Measurements from ENCODE around the gene HSPH1. TPM values are rescaled to one million over a fixed set of nuclear protein-coding genes. Genes with fewer than 3 reads are reported as not detected.

Gene HSPH1
- total and polyA plus RNA-seq, 2 of the 13 experiments (the other 11 are each of a cell fraction or from before 2014, with no cell fraction given) = 13.0 to 62.9 TPM

GRCh38 chr13:31199849-31200636, 38.3 kb upstream of the HSPH1 start, which contains the start of gene B3GLCT (continued):
- TF ChIP-seq ZSCAN20 (CRISPR knock-in tag; IDR thresholded peaks at IDR 0.05; ENCODE audit: borderline replicate concordance) (no peak; the same call in 1 of the 2 replicates), NBN (conservative IDR thresholded peaks at IDR 0.05) (no peak), CENPT (CRISPR knock-in tag; IDR thresholded peaks at IDR 0.05; ENCODE audit: low read depth) (no peak), SMARCC2 (IDR thresholded peaks at IDR 0.05) (no peak), ZNF17 (CRISPR knock-in tag; IDR thresholded peaks at IDR 0.05) (no peak), MED13 (CRISPR knock-in tag; IDR thresholded peaks at IDR 0.05) (no peak), PHF21A (CRISPR knock-in tag; IDR thresholded peaks at IDR 0.05) (peak; percentile 37; the same call in 1 of the 2 replicates), ZNF83 (CRISPR knock-in tag; IDR thresholded peaks at IDR 0.05; ENCODE audit: borderline replicate concordance) (no peak), ZIK1 (CRISPR knock-in tag; IDR thresholded peaks at IDR 0.05; ENCODE audit: borderline replicate concordance, low read depth) (no peak; the same call in 1 of the 2 replicates), ZNF513 (CRISPR knock-in tag; conservative IDR thresholded peaks at IDR 0.05) (no peak), FOXP1 (IDR thresholded peaks at IDR 0.05) (no peak), FOXP1 (CRISPR knock-in tag; IDR thresholded peaks at IDR 0.05) (no peak), ZC3H4 (CRISPR knock-in tag; IDR thresholded peaks at IDR 0.05; ENCODE audit: borderline replicate concordance) (no peak), ATF7 (IDR thresholded peaks at IDR 0.05) (no peak), ATF7 (CRISPR knock-in tag; IDR thresholded peaks at IDR 0.05) (no peak), ADNP (CRISPR knock-in tag; IDR thresholded peaks at IDR 0.05) (no peak), CHCHD3 (CRISPR knock-in tag; IDR thresholded peaks at IDR 0.05) (no peak), CC2D1A (CRISPR knock-in tag; IDR thresholded peaks at IDR 0.05) (no peak), ZNF3 (CRISPR knock-in tag; IDR thresholded peaks at IDR 0.05) (no peak), DNMT3B (CRISPR knock-in tag; conservative IDR thresholded peaks at IDR 0.05) (no peak)
- TF ChIP-seq, protein P1, sequence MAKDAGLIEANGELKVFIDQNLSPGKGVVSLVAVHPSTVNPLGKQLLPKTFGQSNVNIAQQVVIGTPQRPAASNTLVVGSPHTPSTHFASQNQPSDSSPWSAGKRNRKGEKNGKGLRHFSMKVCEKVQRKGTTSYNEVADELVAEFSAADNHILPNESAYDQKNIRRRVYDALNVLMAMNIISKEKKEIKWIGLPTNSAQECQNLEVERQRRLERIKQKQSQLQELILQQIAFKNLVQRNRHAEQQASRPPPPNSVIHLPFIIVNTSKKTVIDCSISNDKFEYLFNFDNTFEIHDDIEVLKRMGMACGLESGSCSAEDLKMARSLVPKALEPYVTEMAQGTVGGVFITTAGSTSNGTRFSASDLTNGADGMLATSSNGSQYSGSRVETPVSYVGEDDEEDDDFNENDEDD (CRISPR knock-in tag; IDR thresholded peaks at IDR 0.05; ENCODE audit: borderline replicate concordance) = peak; percentile 63; the same call in 1 of the 2 replicates
- TF ChIP-seq, protein P2, sequence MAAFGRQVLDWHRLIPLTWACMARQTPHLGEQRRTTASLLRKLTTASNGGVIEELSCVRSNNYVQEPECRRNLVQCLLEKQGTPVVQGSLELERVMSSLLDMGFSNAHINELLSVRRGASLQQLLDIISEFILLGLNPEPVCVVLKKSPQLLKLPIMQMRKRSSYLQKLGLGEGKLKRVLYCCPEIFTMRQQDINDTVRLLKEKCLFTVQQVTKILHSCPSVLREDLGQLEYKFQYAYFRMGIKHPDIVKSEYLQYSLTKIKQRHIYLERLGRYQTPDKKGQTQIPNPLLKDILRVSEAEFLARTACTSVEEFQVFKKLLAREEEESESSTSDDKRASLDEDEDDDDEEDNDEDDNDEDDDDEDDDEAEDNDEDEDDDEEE (CRISPR knock-in tag; IDR thresholded peaks at IDR 0.05) = no peak
- TF ChIP-seq, protein P3, sequence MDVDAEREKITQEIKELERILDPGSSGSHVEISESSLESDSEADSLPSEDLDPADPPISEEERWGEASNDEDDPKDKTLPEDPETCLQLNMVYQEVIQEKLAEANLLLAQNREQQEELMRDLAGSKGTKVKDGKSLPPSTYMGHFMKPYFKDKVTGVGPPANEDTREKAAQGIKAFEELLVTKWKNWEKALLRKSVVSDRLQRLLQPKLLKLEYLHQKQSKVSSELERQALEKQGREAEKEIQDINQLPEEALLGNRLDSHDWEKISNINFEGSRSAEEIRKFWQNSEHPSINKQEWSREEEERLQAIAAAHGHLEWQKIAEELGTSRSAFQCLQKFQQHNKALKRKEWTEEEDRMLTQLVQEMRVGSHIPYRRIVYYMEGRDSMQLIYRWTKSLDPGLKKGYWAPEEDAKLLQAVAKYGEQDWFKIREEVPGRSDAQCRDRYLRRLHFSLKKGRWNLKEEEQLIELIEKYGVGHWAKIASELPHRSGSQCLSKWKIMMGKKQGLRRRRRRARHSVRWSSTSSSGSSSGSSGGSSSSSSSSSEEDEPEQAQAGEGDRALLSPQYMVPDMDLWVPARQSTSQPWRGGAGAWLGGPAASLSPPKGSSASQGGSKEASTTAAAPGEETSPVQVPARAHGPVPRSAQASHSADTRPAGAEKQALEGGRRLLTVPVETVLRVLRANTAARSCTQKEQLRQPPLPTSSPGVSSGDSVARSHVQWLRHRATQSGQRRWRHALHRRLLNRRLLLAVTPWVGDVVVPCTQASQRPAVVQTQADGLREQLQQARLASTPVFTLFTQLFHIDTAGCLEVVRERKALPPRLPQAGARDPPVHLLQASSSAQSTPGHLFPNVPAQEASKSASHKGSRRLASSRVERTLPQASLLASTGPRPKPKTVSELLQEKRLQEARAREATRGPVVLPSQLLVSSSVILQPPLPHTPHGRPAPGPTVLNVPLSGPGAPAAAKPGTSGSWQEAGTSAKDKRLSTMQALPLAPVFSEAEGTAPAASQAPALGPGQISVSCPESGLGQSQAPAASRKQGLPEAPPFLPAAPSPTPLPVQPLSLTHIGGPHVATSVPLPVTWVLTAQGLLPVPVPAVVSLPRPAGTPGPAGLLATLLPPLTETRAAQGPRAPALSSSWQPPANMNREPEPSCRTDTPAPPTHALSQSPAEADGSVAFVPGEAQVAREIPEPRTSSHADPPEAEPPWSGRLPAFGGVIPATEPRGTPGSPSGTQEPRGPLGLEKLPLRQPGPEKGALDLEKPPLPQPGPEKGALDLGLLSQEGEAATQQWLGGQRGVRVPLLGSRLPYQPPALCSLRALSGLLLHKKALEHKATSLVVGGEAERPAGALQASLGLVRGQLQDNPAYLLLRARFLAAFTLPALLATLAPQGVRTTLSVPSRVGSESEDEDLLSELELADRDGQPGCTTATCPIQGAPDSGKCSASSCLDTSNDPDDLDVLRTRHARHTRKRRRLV (CRISPR knock-in tag; IDR thresholded peaks at IDR 0.05) = no peak

Measured in HepG2 (cell line).